Sigmoid colon (tissue), 7 donors: ENCODE results near the gene GCKR. TPM values are rescaled to one million over a fixed set of nuclear protein-coding genes. Genes with fewer than 3 reads are reported as not detected.

Experiments used
- DNase-seq: peaks from one replicate; pipeline ENCODE4 v3.0.0-alpha.2; 2019
- H3K27ac ChIP-seq, 4 donors: fragments of 200-600 bp; sonication (generic); one replicate each; pipeline ENCODE4 v1.5.1; 2016 to 2019; ENCODE audit warnings: mild to moderate bottlenecking in 1 of 4
- H3K27me3 ChIP-seq, 3 donors: fragments of 200-600 bp; sonication (generic); one replicate each; pipeline ENCODE4 v1.5.1; 2019; ENCODE audit warnings: mild to moderate bottlenecking in 1 of 3
- H3K36me3 ChIP-seq, 4 donors: fragments of 200-600 bp; sonication (generic); one replicate each; pipeline ENCODE4 v1.5.1; 2016 to 2019
- H3K4me1 ChIP-seq, 4 donors: fragments of 200-600 bp; sonication (generic); one replicate each; pipeline ENCODE4 v1.5.1; 2017 to 2019
- H3K4me3 ChIP-seq, 4 donors: fragments of 200-600 bp; sonication (generic); one replicate each; pipeline ENCODE4 v1.5.1; 2017 to 2019; ENCODE audit warnings: mild to moderate bottlenecking in 2 of 4, moderate library complexity in 1 of 4
- H3K9me3 ChIP-seq, 4 donors: fragments of 200-600 bp in 3 of 4; sonication (generic) in 3 of 4; one replicate each; pipeline versions ENCODE4 v1.5.1 to v1.6.1; 2013 to 2019
- CTCF ChIP-seq, 4 experiments: fragments of 450-650 bp in 3 of 4; fragments of 200-600 bp in 1 of 4; IDR thresholded peaks; one replicate each; pipeline ENCODE4 v1.5.1; 2016 to 2019; ENCODE audit warnings: antibody characterized with exemption in 4 of 4, mild to moderate bottlenecking in 3 of 4, moderate library complexity in 2 of 4
- EP300 ChIP-seq, 4 donors: sonication (generic); formaldehyde crosslinking; IDR thresholded peaks; one replicate each; pipeline ENCODE4 v1.6.1; 2017; ENCODE audit warnings: antibody characterized with exemption in 4 of 4
- POLR2A ChIP-seq, 2 donors: fragments of 450-650 bp; IDR thresholded peaks; one replicate each; pipeline ENCODE4 v1.6.1; 2016; ENCODE audit warnings: antibody characterized with exemption in 2 of 2, mild to moderate bottlenecking in 2 of 2, moderate library complexity in 2 of 2
- POLR2AphosphoS5 ChIP-seq, 4 donors: sonication (generic); formaldehyde crosslinking; IDR thresholded peaks; one replicate each; pipeline ENCODE4 v1.6.1; 2017; ENCODE audit warnings: antibody characterized with exemption in 4 of 4
- WGBS, 2 donors: extraction: QIAGEN DNeasy Blood & Tissue Kit; methylation state at CpG; one replicate each; pipeline ENCODE4 v1.1.7; 2013; 5-methylcytosine and 5-hydroxymethylcytosine counted together
- intact Hi-C: fragments of 100-400 bp; cut with DNase I; formaldehyde crosslinking; loops from one replicate; pipeline ENCODE4 v1.15.1; 2023
- polyA plus RNA-seq, 3 donors: library from polyadenylated mRNA; stranded (reverse); fragments of 200-250 nt; gene quantifications; one replicate each; pipeline ENCODE4 v1.2.3, GENCODE V29; 2013
- total RNA-seq, 4 donors: library from RNA; depleted of rRNA; stranded (reverse); fragments of >200 nt; gene quantifications; one replicate each; pipeline ENCODE4 v1.1.0, GENCODE V29; 2016
- donor health status: healthy with polysubstance abuse.
- donor health status: Bipolar disorder and iron deficiency.
- donor health status: healthy.

The GCKR gene
- total and polyA plus RNA-seq, 7 donors: 0.32 to 1.1 TPM; not detected in 5

GRCh38 chr2:27559228-27559627 is 62.6 kb downstream of the GCKR start:
- WGBS, 2 donors: 84 to 91% methylated on average over 2 of the region's 2 CpGs
- Histone ChIP-seq H3K4me3 (no peak overlapping the region), H3K27ac (no peak overlapping the region), H3K9me3 (no peaks in the 10 kb centered on the region), H3K27me3 (peaks cover 0 to 8% (median 0%) of the 10 kb centered on the region in 3 donors), H3K36me3 (no peaks in the 10 kb centered on the region), H3K4me1 (no peaks in the 10 kb centered on the region)
- TF ChIP-seq CTCF (IDR thresholded peaks at IDR 0.05) (no peak), POLR2A (IDR thresholded peaks at IDR 0.05) (no peak), EP300 (IDR thresholded peaks at IDR 0.05) (no peak), POLR2AphosphoS5 (IDR thresholded peaks at IDR 0.05) (no peak)
- intact Hi-C loops: no loop called here
- no peak for DNase-seq

GRCh38 chr2:27561060-27561459 is 64.4 kb downstream of the GCKR start:
- intact Hi-C loops: no loop called here
- no peaks in the 10 kb centered on the region for H3K36me3 ChIP-seq
- DNase-seq: no peak
- H3K9me3 ChIP-seq: no peaks in the 10 kb centered on the region
- H3K27ac ChIP-seq: no peak overlapping the region
- no peak overlapping the region for H3K4me3 ChIP-seq
- H3K27me3 ChIP-seq: peaks cover 0 to 8% (median 0%) of the 10 kb centered on the region in 3 donors
- TF ChIP-seq POLR2A (IDR thresholded peaks at IDR 0.05) (no peak), CTCF (IDR thresholded peaks at IDR 0.05) (no peak), EP300 (IDR thresholded peaks at IDR 0.05) (no peak), POLR2AphosphoS5 (IDR thresholded peaks at IDR 0.05) (no peak)
- H3K4me1 ChIP-seq: no peaks in the 10 kb centered on the region
- 88 to 92% methylated on average over 2 of the region's 2 CpGs for WGBS, 2 donors

GRCh38 chr2:27566628-27567027 is 70.0 kb downstream of the GCKR start:
- intact Hi-C loops: no loop called here
- no peaks in the 10 kb centered on the region for H3K4me1 ChIP-seq
- no peak overlapping the region for H3K4me3 ChIP-seq
- H3K36me3 ChIP-seq: no peaks in the 10 kb centered on the region
- H3K27me3 ChIP-seq: peaks cover 0 to 3% (median 0%) of the 10 kb centered on the region in 3 donors
- no peaks in the 10 kb centered on the region for H3K9me3 ChIP-seq
- no peak for TF ChIP-seq EP300 (IDR thresholded peaks at IDR 0.05)
- TF ChIP-seq POLR2A (IDR thresholded peaks at IDR 0.05): no peak
- TF ChIP-seq CTCF (IDR thresholded peaks at IDR 0.05): no peak
- TF ChIP-seq POLR2AphosphoS5 (IDR thresholded peaks at IDR 0.05): no peak
- WGBS, 2 donors: 56 to 74% methylated on average over 2 of the region's 2 CpGs
- no peak overlapping the region for H3K27ac ChIP-seq
- no peak for DNase-seq

GRCh38 chr2:27569398-27569797 is 72.8 kb downstream of the GCKR start:
- intact Hi-C loops: no loop called here
- H3K4me3 ChIP-seq: no peak overlapping the region
- H3K4me1 ChIP-seq: no peaks in the 10 kb centered on the region
- no peak for DNase-seq
- H3K36me3 ChIP-seq: no peaks in the 10 kb centered on the region
- TF ChIP-seq POLR2AphosphoS5 (IDR thresholded peaks at IDR 0.05) (no peak), POLR2A (IDR thresholded peaks at IDR 0.05) (no peak), EP300 (IDR thresholded peaks at IDR 0.05) (no peak), CTCF (IDR thresholded peaks at IDR 0.05) (no peak)
- no peak overlapping the region for H3K27ac ChIP-seq
- H3K27me3 ChIP-seq: no peaks in the 10 kb centered on the region
- 55 to 56% methylated on average over 2 of the region's 2 CpGs for WGBS, 2 donors
- peaks cover 0 to 11% (median 3%) of the 10 kb centered on the region in 4 donors for H3K9me3 ChIP-seq

- H3K4me3 ChIP-seq: no peak overlapping the region
- H3K36me3 ChIP-seq: no peaks in the 10 kb centered on the region
- H3K27me3 ChIP-seq: no peaks in the 10 kb centered on the region
- H3K9me3 ChIP-seq: peaks cover 3 to 19% (median 8%) of the 10 kb centered on the region in 4 donors
- no peak for DNase-seq
- WGBS, 2 donors: 76 to 86% methylated on average over 3 of the region's 3 CpGs
- TF ChIP-seq CTCF (IDR thresholded peaks at IDR 0.05): no peak
- no peak for TF ChIP-seq POLR2AphosphoS5 (IDR thresholded peaks at IDR 0.05)
- no peak for TF ChIP-seq POLR2A (IDR thresholded peaks at IDR 0.05)
- TF ChIP-seq EP300 (IDR thresholded peaks at IDR 0.05): no peak
- intact Hi-C loops: no loop called here
- no peaks in the 10 kb centered on the region for H3K4me1 ChIP-seq
- H3K27ac ChIP-seq: no peak overlapping the region
Observed at GRCh38 chr2:27571197-27571596, 74.6 kb downstream of the GCKR start.
